Right lobe of liver (tissue), 6 donors: ENCODE data around the gene RGS4. TPM values are rescaled to one million over a fixed set of nuclear protein-coding genes. Genes with fewer than 3 reads are reported as not detected.

Source experiments
- ATAC-seq, 4 donors: fragments of 200-7000 bp; cut with Tn5 transposase; one replicate each; pipeline ENCODE4 v1.9.1; 2020; ENCODE audit warnings: mild to moderate bottlenecking in 4 of 4, moderate library complexity in 4 of 4
- DNase-seq, 3 donors: peaks; one replicate each; pipeline ENCODE4 v3.0.0-alpha.2; 2020
- H3K27ac ChIP-seq, 3 donors: fragments of 200-600 bp; one replicate each; pipeline ENCODE4 v1.8.0; 2022
- H3K27me3 ChIP-seq, 2 donors: fragments of 200-600 bp; one replicate each; pipeline ENCODE4 v1.8.0; 2022
- H3K36me3 ChIP-seq, 4 donors: fragments of 200-600 bp; sonication (generic) in 1 of 4; one replicate each; pipeline versions ENCODE4 v1.5.1 to v1.8.0; 2017 to 2022; ENCODE audit warnings: control low read depth in 1 of 4
- H3K4me1 ChIP-seq, 4 donors: fragments of 200-600 bp; sonication (generic) in 1 of 4; one replicate each; pipeline versions ENCODE4 v1.5.1 to v1.8.0; 2017 to 2022; ENCODE audit warnings: control low read depth in 1 of 4
- H3K4me3 ChIP-seq, 3 donors: fragments of 200-600 bp; one replicate each; pipeline ENCODE4 v1.8.0; 2022
- H3K9me3 ChIP-seq, 4 donors: fragments of 200-600 bp; sonication (generic) in 1 of 4; one replicate each; pipeline versions ENCODE4 v1.5.1 to v1.8.0; 2017 to 2022; ENCODE audit warnings: control low read depth in 1 of 4
- POLR2A ChIP-seq: fragments of 450-650 bp; IDR thresholded peaks from one replicate; pipeline ENCODE4 v1.6.1; 2017; ENCODE audit warnings: antibody characterized with exemption, mild to moderate bottlenecking
- WGBS: methylation state at CpG from one replicate; pipeline ENCODE4 v1.1.6; 2018; ENCODE audit warnings: low coverage, low lambda C conversion rate; ENCODE audit not compliant: insufficient coverage; ENCODE audit errors: missing lambda C conversion rate; 5-methylcytosine and 5-hydroxymethylcytosine counted together
- intact Hi-C, 2 donors: fragments of 100-400 bp; cut with DNase I; formaldehyde crosslinking; loops; one replicate each; pipeline versions ENCODE4 v1.11.2 to v1.14.1; 2022
- total RNA-seq, 6 experiments: library from RNA; depleted of rRNA in 2 of 6; stranded (reverse); fragments of >200 nt in 2 of 6; fragmentation: NEBNext Ultra II Directional in 3 of 6; extraction: Animal tissue kit (Norgen Biotek cat#: 25700) in 3 of 6; gene quantifications; one replicate each; pipeline versions ENCODE4 v1.1.0 to v1.2.4, GENCODE V29; 2016 to 2023
- TF ChIP-seq, protein P1 (sequence below), 4 donors: fragments of 200-600 bp in 3 of 4; fragments of 450-650 bp in 1 of 4; IDR thresholded peaks; one replicate each; pipeline versions ENCODE4 v1.5.1 to v1.8.0; 2016 to 2022; ENCODE audit warnings: antibody characterized with exemption in 4 of 4, mild to moderate bottlenecking in 2 of 4
- donor health status: DM: no; HTN: yes; CAD: no.
- donor health status: DM: no; HTN: no; CAD: no.
- donor health status: DM: no; HTN: no; CAD: no.
- donor health status: DM: no; HTN: yes; CAD: no.
- donor health status: DM: no; HTN: yes; CAD: no.

The RGS4 gene
- total RNA-seq, 6 experiments from 2014 or later = 0.67 to 5.1 (median 2.4) TPM

DNA sequence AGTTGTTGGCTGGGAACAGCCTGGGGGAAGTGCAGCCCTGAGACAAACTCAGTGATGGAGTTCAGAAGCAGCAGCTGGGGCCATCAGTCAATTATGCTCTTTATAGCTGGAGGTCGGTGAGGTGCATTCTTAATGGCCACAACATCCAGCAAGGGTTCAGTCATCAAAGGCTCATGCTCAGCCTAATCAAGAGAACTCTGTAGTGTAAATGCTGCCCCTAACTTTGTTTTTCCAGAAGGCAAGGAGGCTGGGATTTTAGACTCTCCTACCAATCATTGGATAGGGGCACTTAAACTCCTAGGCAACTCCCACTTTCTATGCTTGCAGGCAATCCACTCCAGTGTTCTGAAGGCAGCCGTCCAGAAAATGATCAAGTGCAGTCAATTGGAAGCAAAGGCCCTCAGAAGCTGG, 15.0 kb upstream of the RGS4 start:
- no peaks in the 10 kb centered on the region for H3K27me3 ChIP-seq
- no peaks in the 10 kb centered on the region for H3K4me1 ChIP-seq
- no peak overlapping the region for H3K4me3 ChIP-seq
- no peak overlapping the region for H3K27ac ChIP-seq
- no peaks in the 10 kb centered on the region for H3K9me3 ChIP-seq
- no peaks in the 10 kb centered on the region for H3K36me3 ChIP-seq
- TF ChIP-seq, protein P1, sequence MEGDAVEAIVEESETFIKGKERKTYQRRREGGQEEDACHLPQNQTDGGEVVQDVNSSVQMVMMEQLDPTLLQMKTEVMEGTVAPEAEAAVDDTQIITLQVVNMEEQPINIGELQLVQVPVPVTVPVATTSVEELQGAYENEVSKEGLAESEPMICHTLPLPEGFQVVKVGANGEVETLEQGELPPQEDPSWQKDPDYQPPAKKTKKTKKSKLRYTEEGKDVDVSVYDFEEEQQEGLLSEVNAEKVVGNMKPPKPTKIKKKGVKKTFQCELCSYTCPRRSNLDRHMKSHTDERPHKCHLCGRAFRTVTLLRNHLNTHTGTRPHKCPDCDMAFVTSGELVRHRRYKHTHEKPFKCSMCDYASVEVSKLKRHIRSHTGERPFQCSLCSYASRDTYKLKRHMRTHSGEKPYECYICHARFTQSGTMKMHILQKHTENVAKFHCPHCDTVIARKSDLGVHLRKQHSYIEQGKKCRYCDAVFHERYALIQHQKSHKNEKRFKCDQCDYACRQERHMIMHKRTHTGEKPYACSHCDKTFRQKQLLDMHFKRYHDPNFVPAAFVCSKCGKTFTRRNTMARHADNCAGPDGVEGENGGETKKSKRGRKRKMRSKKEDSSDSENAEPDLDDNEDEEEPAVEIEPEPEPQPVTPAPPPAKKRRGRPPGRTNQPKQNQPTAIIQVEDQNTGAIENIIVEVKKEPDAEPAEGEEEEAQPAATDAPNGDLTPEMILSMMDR (IDR thresholded peaks at IDR 0.05) = no peak
- TF ChIP-seq POLR2A = no peak
- intact Hi-C loops = no loop called here
- WGBS = 67% methylated on average over 1 of the region's 2 CpGs
- DNase-seq = no peak
- ATAC-seq = no peak

GRCh38 chr1:163055005-163055404, 14.2 kb upstream of the RGS4 start:
- H3K27me3 ChIP-seq = no peaks in the 10 kb centered on the region
- no peaks in the 10 kb centered on the region for H3K9me3 ChIP-seq
- no peak for TF ChIP-seq POLR2A
- no peaks in the 10 kb centered on the region for H3K36me3 ChIP-seq
- intact Hi-C loops = no loop called here
- DNase-seq = no peak
- H3K4me1 ChIP-seq = no peaks in the 10 kb centered on the region
- no peak overlapping the region for H3K27ac ChIP-seq
- 25% methylated on average over 2 of the region's 2 CpGs for WGBS
- no peak overlapping the region for H3K4me3 ChIP-seq
- no peak for ATAC-seq

DNA sequence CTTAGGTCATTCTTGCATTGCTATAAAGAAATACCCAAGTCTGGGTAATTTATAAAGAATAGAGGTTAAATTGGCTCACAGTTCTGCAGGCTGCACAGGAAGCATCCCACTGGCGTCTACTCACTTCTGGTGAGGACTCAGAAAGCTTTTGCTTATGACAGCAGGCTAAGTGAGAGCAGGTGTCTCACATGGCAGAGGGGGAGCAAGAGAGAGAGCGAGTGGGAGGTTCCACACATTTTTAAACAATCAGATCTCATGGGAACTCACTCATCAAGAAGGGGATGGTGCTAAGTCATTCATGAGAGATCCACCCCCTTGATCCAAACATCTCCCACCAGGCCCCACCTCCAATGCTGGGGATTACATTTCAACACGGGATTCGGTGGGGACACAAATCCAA, 13.6 kb upstream of the RGS4 start:
- 45% methylated on average over 4 of the region's 4 CpGs for WGBS
- no peak for ATAC-seq
- Histone ChIP-seq H3K9me3 (no peaks in the 10 kb centered on the region), H3K27me3 (no peaks in the 10 kb centered on the region), H3K27ac (no peak overlapping the region), H3K4me1 (no peaks in the 10 kb centered on the region), H3K4me3 (no peak overlapping the region), H3K36me3 (no peaks in the 10 kb centered on the region)
- intact Hi-C loops = no loop called here
- DNase-seq = no peak
- TF ChIP-seq POLR2A = no peak
- TF ChIP-seq, protein P1 (IDR thresholded peaks at IDR 0.05) = no peak

- Histone ChIP-seq H3K27ac (no peak overlapping the region), H3K9me3 (no peaks in the 10 kb centered on the region), H3K36me3 (no peaks in the 10 kb centered on the region), H3K4me1 (no peaks in the 10 kb centered on the region), H3K27me3 (no peaks in the 10 kb centered on the region), H3K4me3 (no peak overlapping the region)
- no peak for DNase-seq
- no peak for TF ChIP-seq POLR2A
- TF ChIP-seq, protein P1 (IDR thresholded peaks at IDR 0.05) = no peak
- intact Hi-C loops = no loop called here
- no peak for ATAC-seq
These were observed 12.3 kb upstream of the RGS4 start for GRCh38 chr1:163056831-163057230.

GRCh38 chr1:163060343-163061007, 8.7 kb upstream of the RGS4 start:
- Histone ChIP-seq H3K36me3 (no peaks in the 10 kb centered on the region), H3K4me3 (no peak overlapping the region), H3K27me3 (no peaks in the 10 kb centered on the region), H3K4me1 (no peaks in the 10 kb centered on the region), H3K27ac (no peak overlapping the region), H3K9me3 (no peaks in the 10 kb centered on the region)
- intact Hi-C loops = no loop called here
- TF ChIP-seq, protein P1 (IDR thresholded peaks at IDR 0.05) = no peak
- TF ChIP-seq POLR2A = no peak
- ATAC-seq (no peak), DNase-seq (no peak)
- WGBS = 42% methylated on average over 1 of the region's 1 CpG
